Activated B cell treated with CpG ODN at 0.5 μM for 24 hours (primary cell): ENCODE results near the gene NPR3. TPM values are rescaled to one million over a fixed set of nuclear protein-coding genes. Genes with fewer than 3 reads are reported as not detected.

Experiments used
- ATAC-seq: fragments of 200-7000 bp; cut with Tn5 transposase; one replicate; pipeline ENCODE4 v1.10.0; 2021; ENCODE audit warnings: low read depth, mild to moderate bottlenecking, moderate library complexity
- CTCF ChIA-PET: fragments of 350-600 bp; sonication (Branson Sonifier 250); formaldehyde crosslinking; loops from one replicate; lab custom pipeline; 2021; ENCODE audit warnings: antibody characterized with exemption; lab: Charles Lee
- POLR2A ChIA-PET: fragments of 350-600 bp; sonication (Branson Sonifier 250); formaldehyde crosslinking; loops from one replicate; lab custom pipeline; 2021; ENCODE audit warnings: antibody characterized with exemption; lab: Charles Lee
- DNase-seq: peaks from one replicate; pipeline ENCODE4 v3.0.0; 2022
- H3K27ac Mint-ChIP-seq: one replicate; pipeline ENCODE4 v1.8.0; 2020; ENCODE audit warnings: mixed read lengths
- H3K27me3 Mint-ChIP-seq: one replicate; pipeline ENCODE4 v1.8.0; 2021; ENCODE audit warnings: mixed read lengths
- H3K36me3 Mint-ChIP-seq: one replicate; pipeline ENCODE4 v1.8.0; 2021; ENCODE audit warnings: low read depth, mixed read lengths
- H3K4me1 Mint-ChIP-seq: one replicate; pipeline ENCODE4 v1.8.0; 2021; ENCODE audit warnings: mixed read lengths
- H3K4me3 Mint-ChIP-seq: one replicate; pipeline ENCODE4 v1.8.0; 2020; ENCODE audit warnings: mild to moderate bottlenecking, mixed read lengths
- H3K9me3 Mint-ChIP-seq: one replicate; pipeline ENCODE4 v1.8.0; 2020; ENCODE audit warnings: mixed read lengths
- intact Hi-C: fragments of 100-400 bp; cut with micrococcal nuclease; formaldehyde crosslinking; loops from one replicate; pipeline ENCODE4 v1.15.1; 2024
- total RNA-seq: library from RNA; stranded (reverse); gene quantifications from 2 replicates; pipeline ENCODE4 v1.2.3, GENCODE V29; 2022
- TF ChIP-seq, protein P1 (sequence below): fragments of 200-600 bp; IDR thresholded peaks from one replicate; pipeline ENCODE4 v1.8.0; 2022; ENCODE audit warnings: antibody characterized with exemption, mild to moderate bottlenecking

Gene NPR3
- total RNA-seq, 1 donor from 2014 or later = not detected

DNA sequence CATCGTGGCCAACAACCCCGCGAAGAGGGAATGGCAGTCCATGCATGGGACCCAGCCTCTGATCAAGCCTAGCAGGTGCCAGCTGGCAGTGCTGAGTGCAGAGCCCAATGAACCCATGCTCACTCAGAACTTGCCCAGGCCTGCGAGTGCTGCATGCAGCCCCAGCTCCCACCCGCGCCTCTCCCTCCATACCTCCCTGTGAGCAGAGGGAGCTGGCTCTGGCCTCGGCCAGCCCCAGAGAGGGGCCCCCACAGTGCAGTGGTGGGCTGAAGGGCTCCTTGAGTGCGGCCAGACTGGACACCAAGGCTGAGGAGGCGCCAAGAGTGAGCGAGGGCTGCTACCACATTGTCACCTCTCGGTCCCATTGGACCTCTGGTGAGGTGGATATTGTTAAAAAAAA is 32.6 kb upstream of the NPR3 start:
- intact Hi-C loops = no loop called here
- Mint-ChIP-seq H3K36me3 (no peaks in the 10 kb centered on the region), H3K27me3 (peaks cover 7% of the 10 kb centered on the region), H3K27ac (no peak overlapping the region), H3K4me1 (no peaks in the 10 kb centered on the region), H3K9me3 (peaks cover under 1% of the 10 kb centered on the region), H3K4me3 (no peak overlapping the region)
- ATAC-seq = no peak
- ChIA-PET POLR2A (no interaction called here), CTCF (no interaction called here)
- TF ChIP-seq, protein P1, sequence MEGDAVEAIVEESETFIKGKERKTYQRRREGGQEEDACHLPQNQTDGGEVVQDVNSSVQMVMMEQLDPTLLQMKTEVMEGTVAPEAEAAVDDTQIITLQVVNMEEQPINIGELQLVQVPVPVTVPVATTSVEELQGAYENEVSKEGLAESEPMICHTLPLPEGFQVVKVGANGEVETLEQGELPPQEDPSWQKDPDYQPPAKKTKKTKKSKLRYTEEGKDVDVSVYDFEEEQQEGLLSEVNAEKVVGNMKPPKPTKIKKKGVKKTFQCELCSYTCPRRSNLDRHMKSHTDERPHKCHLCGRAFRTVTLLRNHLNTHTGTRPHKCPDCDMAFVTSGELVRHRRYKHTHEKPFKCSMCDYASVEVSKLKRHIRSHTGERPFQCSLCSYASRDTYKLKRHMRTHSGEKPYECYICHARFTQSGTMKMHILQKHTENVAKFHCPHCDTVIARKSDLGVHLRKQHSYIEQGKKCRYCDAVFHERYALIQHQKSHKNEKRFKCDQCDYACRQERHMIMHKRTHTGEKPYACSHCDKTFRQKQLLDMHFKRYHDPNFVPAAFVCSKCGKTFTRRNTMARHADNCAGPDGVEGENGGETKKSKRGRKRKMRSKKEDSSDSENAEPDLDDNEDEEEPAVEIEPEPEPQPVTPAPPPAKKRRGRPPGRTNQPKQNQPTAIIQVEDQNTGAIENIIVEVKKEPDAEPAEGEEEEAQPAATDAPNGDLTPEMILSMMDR = no peak
- no peak for DNase-seq

DNA sequence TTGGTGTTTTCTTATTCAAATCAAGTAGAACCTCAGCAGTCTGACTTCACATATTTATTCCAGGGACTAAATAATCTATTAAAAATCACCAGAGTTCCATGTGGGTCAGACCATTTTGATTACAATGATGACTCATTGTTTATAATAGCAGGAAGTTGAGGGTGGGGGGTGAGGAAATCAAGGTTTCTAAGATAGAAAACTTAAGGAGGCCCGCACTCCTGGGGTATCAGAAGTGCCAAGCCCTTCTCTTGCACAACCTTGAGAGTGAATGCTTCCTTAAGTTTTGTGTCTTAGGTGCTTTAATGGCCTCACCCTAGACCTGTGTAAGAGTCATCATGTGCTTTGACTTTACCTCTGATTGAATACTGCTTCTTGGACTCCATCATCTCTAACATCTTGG is 31.9 kb upstream of the NPR3 start:
- Mint-ChIP-seq H3K9me3 (peaks cover 8% of the 10 kb centered on the region), H3K4me1 (no peaks in the 10 kb centered on the region), H3K4me3 (no peak overlapping the region), H3K36me3 (no peaks in the 10 kb centered on the region), H3K27ac (no peak overlapping the region), H3K27me3 (peaks cover 7% of the 10 kb centered on the region)
- CTCF ChIA-PET = no interaction called here
- no peak for DNase-seq
- intact Hi-C loops = no loop called here
- POLR2A ChIA-PET = no interaction called here
- TF ChIP-seq, protein P1 = no peak
- no peak for ATAC-seq

DNA sequence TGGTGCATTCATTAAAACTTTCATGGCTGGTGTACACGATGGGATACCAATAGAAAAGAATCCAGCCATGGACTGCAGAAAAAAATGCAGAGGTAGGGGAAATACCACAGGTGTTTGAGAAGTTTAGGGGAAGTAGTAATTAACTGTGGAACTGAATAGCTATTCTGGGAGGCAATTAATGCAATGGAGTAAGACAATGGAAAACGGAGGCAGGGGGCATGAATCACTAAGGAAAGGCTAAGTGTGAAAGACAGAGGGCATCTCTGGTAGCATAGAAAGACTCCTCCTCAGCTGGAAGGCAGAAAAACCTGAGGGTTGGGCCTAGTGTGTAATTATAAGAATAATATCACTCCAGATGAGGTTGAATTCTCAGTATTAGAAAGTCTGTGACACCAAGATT is 30.9 kb upstream of the NPR3 start:
- Mint-ChIP-seq H3K27me3 (peaks cover 7% of the 10 kb centered on the region), H3K4me3 (no peak overlapping the region), H3K4me1 (no peaks in the 10 kb centered on the region), H3K36me3 (no peaks in the 10 kb centered on the region), H3K27ac (no peak overlapping the region), H3K9me3 (peaks cover 11% of the 10 kb centered on the region)
- POLR2A ChIA-PET = no interaction called here
- CTCF ChIA-PET = no interaction called here
- ATAC-seq (no peak), DNase-seq (no peak)
- intact Hi-C loops = no loop called here
- TF ChIP-seq, protein P1 = no peak

DNA sequence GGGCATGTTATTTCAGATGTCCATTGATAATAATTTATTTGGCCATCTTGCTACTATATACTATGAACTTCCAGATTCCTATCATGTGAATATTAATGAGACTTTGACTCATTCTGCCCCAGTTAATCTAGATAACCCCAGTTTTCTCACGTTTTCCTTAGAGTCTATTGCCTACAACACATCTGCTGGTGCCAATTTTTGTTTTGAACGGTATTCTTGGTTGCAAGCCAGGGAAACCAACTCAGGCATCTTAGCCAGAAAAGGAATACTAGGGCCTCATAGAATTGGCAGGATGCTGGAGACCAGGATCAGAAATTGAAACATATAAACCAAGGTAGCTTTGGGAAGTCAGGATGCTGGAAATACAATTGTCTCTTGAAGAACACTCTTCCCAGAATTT is 28.0 kb upstream of the NPR3 start:
- Mint-ChIP-seq H3K36me3 (no peaks in the 10 kb centered on the region), H3K4me1 (no peaks in the 10 kb centered on the region), H3K9me3 (peaks cover 13% of the 10 kb centered on the region), H3K27me3 (peaks cover 5% of the 10 kb centered on the region), H3K4me3 (no peak overlapping the region), H3K27ac (no peak overlapping the region)
- intact Hi-C loops = no loop called here
- TF ChIP-seq, protein P1 = no peak
- ATAC-seq (no peak), DNase-seq (no peak)
- ChIA-PET CTCF (no interaction called here), POLR2A (no interaction called here)

DNA sequence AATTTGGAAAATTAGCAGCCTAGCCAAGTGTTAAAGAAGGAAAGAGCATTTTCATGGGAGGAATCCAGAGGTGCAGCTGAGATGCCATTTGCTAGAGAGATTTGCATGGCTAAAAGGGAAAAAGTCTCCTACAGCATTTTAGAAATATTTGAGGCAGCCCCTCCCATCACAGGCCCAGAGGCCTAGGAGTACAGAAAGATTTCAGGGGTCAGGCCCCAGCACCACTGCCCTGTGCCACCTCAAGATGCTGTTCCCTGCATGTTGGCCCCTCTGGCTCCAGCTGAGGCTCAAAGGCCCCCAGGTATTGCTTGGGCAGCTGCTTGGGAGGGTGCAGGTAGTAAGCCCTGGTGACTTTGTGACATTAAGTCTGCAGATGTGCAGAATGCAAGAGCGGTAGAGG is 26.9 kb upstream of the NPR3 start:
- CTCF ChIA-PET = no interaction called here

More for the DNA sequence above, 26.9 kb upstream of the NPR3 start:
- no peak for DNase-seq
- no peak overlapping the region for H3K4me3 Mint-ChIP-seq
- H3K9me3 Mint-ChIP-seq = peaks cover 13% of the 10 kb centered on the region
- H3K36me3 Mint-ChIP-seq = no peaks in the 10 kb centered on the region
- POLR2A ChIA-PET = no interaction called here
- ATAC-seq = no peak
- peaks cover 5% of the 10 kb centered on the region for H3K27me3 Mint-ChIP-seq
- TF ChIP-seq, protein P1 = no peak
- H3K27ac Mint-ChIP-seq = no peak overlapping the region
- intact Hi-C loops = no loop called here
- no peaks in the 10 kb centered on the region for H3K4me1 Mint-ChIP-seq
